SKM-1 (cell line): ENCODE data around the gene COX7A1.
"Not testable (repeated sequence)": the region's sequence is repeated elsewhere in the genome, so short reads cannot be mapped to it uniquely, and the experiment has no call there.

Experiments
- DNase-seq: peaks from one replicate; lab custom pipeline; 2025; ENCODE audit not compliant: unreplicated experiment; lab: John Stamatoyannopoulos, UW

Gene COX7A1

GRCh38 chr19:36152352-36153091 is at the start of gene COX7A1:
Gene COX7A1, minus strand, starts transcription at chr19:36152447. Its CDS starts 40 bp downstream, at chr19:36152407.
- no peak for DNase-seq

- DNase-seq: no peak
Measured at GRCh38 chr19:36201684-36202083, 49.4 kb upstream of the COX7A1 start.

GRCh38 chr19:36198119-36198518 is 45.9 kb upstream of the COX7A1 start:
- DNase-seq: no peak

- no peak for DNase-seq
Measured at GRCh38 chr19:36196249-36196648, 44.0 kb upstream of the COX7A1 start.

DNA sequence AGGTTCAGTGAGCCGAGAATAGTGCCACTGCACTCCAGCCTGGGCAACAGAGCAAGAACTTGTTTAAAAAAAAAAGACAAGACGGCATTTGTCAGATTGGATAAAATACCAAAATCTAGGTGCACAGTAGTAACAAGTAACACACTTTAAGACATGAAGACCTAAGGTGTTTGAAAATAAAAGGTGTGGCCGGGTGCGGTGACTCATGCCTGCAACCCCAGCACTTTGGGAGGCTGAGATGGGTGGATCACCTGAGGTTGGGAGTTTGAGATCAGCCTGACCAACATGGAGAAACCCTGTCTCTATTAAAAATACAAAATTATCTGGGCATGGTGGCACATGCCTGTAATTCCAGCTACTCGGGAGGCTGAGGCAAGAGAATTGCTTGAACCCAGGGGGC is 34.5 kb upstream of the COX7A1 start:
- not testable (repeated sequence) for DNase-seq

- DNase-seq: no peak
Measured at GRCh38 chr19:36183245-36183628, 31.0 kb upstream of the COX7A1 start.

GRCh38 chr19:36182612-36183244 is 30.5 kb upstream of the COX7A1 start:
- no peak for DNase-seq

- DNase-seq: not testable (repeated sequence)
Measured at GRCh38 chr19:36179077-36179476, 26.8 kb upstream of the COX7A1 start.

GRCh38 chr19:36173846-36174245 is 21.6 kb upstream of the COX7A1 start:
- not testable (repeated sequence) for DNase-seq

DNA sequence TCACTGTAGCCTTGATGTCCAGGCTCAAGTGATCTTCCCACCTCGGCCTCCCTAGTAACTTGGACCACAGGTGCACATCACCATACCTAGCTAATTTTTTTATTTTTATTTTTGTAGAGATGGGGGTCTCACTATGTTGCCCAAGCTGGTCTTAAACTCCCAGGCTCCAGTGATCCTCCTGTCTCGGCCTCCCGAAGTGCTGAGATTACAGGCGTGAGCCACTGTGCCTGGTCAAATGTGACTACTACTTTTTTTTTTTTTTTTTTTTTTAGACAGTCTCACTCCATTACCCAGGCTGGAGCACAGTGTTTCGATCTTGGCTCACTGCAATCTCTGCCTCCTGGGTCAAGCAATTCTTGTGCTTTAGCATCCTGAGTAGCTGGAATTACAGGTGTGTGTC is 20.6 kb upstream of the COX7A1 start:
- no peak for DNase-seq

DNA sequence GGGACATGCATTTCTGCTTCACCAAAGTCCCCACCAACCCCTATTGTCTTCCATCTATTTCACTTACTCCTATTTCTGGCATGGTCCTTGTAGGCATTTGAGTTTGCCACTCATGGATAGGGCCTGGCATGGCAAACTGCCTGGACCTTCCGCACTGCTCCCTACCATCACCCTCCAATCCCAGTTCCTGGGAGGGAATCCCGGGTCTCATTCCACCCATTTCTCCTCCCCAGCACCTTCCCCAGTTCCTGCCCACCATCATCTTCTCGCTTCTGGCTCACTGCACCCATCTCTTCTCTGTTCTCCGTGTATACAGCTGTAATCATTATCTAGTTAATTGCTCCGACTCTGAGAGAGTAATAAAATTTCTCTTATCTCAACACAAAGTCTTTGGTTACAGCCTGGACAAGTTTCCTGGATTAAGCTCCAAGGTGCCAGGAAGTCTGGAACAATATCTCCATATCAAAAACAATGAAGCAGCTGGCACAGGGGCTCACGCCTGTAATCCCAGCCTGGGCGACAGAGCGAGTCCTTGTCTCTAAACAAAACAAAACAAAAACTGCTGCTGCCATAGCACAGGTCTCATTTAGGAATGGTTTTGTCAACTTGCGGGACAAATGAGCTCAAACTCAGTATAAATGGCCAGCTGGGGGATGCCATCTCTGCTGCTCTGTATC is 17.0 kb upstream of the COX7A1 start:
- DNase-seq: no peak

DNA sequence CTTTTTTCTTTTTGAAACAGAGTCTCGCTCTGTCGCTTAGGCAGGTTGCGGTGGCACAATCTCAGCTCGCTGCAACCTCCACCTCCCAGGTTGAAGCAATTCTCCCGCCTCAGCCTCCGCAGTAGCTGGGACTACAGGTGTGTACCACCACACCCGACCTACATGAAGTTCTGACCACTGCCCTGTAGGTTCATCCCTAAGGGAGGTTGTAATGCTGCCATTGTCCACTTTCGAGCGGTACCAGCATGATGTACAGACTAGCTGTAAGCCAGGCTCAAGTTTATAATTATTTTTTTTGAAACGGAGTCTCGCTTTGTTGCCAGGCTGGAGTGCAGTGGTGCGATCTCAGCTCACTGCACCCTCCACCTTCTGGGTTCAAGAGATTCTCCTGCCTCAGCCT is 11.6 kb upstream of the COX7A1 start:
- no peak for DNase-seq

GRCh38 chr19:36160821-36161596 is 8.8 kb upstream of the COX7A1 start:
- no peak for DNase-seq

DNA sequence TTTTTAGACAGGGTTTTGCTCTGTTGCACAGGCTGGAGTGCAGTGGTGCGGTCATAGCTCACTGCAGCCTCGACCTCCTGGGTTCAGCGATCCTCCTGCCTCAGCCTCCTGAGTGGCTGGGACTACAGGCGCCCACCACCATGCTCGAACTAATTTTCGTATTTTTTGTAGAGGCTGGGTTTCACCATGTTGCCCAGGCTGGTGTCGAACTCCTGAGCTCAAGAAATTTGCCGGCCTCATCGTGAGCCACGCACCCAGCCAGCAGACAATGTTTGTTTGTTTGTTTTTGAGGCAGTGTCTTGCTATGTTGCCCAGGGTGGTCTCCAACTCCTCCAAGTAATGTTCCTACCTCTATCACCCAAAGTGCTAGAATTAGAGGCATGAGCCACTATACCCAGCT is 879 bp upstream of the COX7A1 start:
- no peak for DNase-seq

DNA sequence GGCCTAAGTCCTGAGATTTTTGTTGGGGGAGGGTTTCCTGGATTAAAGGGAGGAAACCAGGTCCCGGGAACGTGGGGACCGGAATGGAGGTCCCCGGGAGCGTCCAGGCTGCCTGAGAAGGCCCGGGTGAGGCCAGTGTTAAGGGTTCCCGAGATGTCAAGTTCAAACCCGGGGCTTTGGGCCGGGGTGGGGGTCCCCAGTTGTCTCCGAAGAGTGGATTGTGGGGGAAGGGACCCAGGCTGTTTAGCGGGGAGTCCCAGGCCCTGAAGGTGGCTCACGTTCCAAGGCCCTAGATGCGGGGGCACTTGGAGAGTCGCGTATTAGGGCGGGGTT is 262 bp downstream of the COX7A1 start:
- DNase-seq: no peak

GRCh38 chr19:36151144-36152018 is 866 bp downstream of the COX7A1 start:
- DNase-seq: no peak

- no peak for DNase-seq
Measured at GRCh38 chr19:36150586-36150985, 1.7 kb downstream of the COX7A1 start.

- no peak for DNase-seq
Measured at GRCh38 chr19:36149673-36150406, 2.4 kb downstream of the COX7A1 start.

GRCh38 chr19:36144624-36145023 is 7.6 kb downstream of the COX7A1 start:
- no peak for DNase-seq

- DNase-seq: no peak
Measured at GRCh38 chr19:36142496-36142895, 9.8 kb downstream of the COX7A1 start.
